ENCODE measurements around the gene AGER.

DNA sequence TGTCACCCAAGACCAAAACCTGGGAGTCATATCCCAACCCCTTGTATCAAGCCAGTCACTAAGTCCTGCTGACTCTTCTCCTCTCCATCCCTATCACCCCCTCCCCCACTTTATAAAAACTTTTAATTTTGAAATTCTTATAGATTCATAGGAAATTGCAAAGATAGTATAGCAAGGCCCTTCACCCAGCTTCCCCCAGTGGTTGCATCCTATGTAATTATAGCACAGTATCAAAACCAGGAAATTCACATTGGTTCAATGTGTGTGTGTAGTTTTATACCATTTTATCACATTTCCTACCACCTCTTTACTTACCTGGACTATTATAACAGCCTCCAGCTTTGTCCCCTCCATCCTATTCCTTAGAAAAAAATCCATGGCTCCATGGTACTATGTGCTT, 26.0 kb downstream of the AGER start:
- TF ChIP-seq POLR2A (IDR thresholded peaks at IDR 0.05; ENCODE audit: low read length) (no peak), GATA1 (IDR thresholded peaks at IDR 0.05; ENCODE audit: low read depth, low read length) (no peak)

All from erythroblast (primary cell).